Neuron (in vitro differentiated cells): ENCODE results near the gene CRYBB1.
A peak's percentile ranks its signal among the peaks of the same experiment; 100 is the strongest.

ENCODE experiments used
- H2AFZ ChIP-seq: one replicate; pipeline ENCODE4 v1.6.1; 2013; ENCODE audit warnings: low read depth, mild to moderate bottlenecking, inconsistent platforms, low read length, moderate library complexity
- H3K27me3 ChIP-seq: one replicate; pipeline ENCODE4 v1.6.1; 2013; ENCODE audit warnings: low read length; ENCODE audit not compliant: insufficient read depth
- H3K36me3 ChIP-seq: one replicate; pipeline ENCODE4 v1.6.1; 2013; ENCODE audit warnings: low read length; ENCODE audit not compliant: insufficient read depth
- H3K4me1 ChIP-seq: one replicate; pipeline ENCODE4 v1.6.1; 2013; ENCODE audit warnings: low read length; ENCODE audit not compliant: insufficient read depth
- H3K4me3 ChIP-seq: 2 replicates; pipeline ENCODE4 v1.5.1; 2013; ENCODE audit warnings: mild to moderate bottlenecking, low read length, moderate library complexity
- H3K9me3 ChIP-seq: one replicate; pipeline ENCODE4 v1.6.1; 2013; ENCODE audit warnings: low read length

Gene CRYBB1

GRCh38 chr22:26617271-26618199 lies at the start of gene CRYBB1:
Gene CRYBB1 (minus strand): TSS chr22:26618027. CDS start chr22:26616319, 1,708 bp downstream.
- H3K4me3 ChIP-seq = no peak within 1 kb of the TSS
- H3K4me1 ChIP-seq = peaks cover 38% of the 10 kb centered on the region
- H2AFZ ChIP-seq = peak within 1 kb of the TSS; percentile 23
- H3K9me3 ChIP-seq = no peaks in the 10 kb centered on the region
- H3K27me3 ChIP-seq = no peaks in the 10 kb centered on the region
- no peaks in the 10 kb centered on the region for H3K36me3 ChIP-seq

GRCh38 chr22:26667140-26667539 lies 49.3 kb upstream of the CRYBB1 start:
- Histone ChIP-seq H3K9me3 (no peaks in the 10 kb centered on the region), H2AFZ (no peak overlapping the region), H3K27me3 (no peaks in the 10 kb centered on the region), H3K4me3 (no peak overlapping the region), H3K4me1 (peaks cover 21% of the 10 kb centered on the region), H3K36me3 (peaks cover 60% of the 10 kb centered on the region)

GRCh38 chr22:26665813-26666231 lies 48.0 kb upstream of the CRYBB1 start:
- Histone ChIP-seq H3K36me3 (peaks cover 62% of the 10 kb centered on the region), H3K27me3 (no peaks in the 10 kb centered on the region), H3K4me1 (peaks cover 19% of the 10 kb centered on the region), H2AFZ (no peak overlapping the region), H3K9me3 (no peaks in the 10 kb centered on the region), H3K4me3 (no peak overlapping the region)

GRCh38 chr22:26663374-26663923 lies 45.6 kb upstream of the CRYBB1 start:
- H3K4me1 ChIP-seq = peaks cover 37% of the 10 kb centered on the region
- no peak overlapping the region for H2AFZ ChIP-seq
- H3K4me3 ChIP-seq = no peak overlapping the region
- H3K9me3 ChIP-seq = no peaks in the 10 kb centered on the region
- peaks cover 49% of the 10 kb centered on the region for H3K36me3 ChIP-seq
- no peaks in the 10 kb centered on the region for H3K27me3 ChIP-seq

- no peak overlapping the region for H2AFZ ChIP-seq
- no peaks in the 10 kb centered on the region for H3K27me3 ChIP-seq
- H3K4me3 ChIP-seq = no peak overlapping the region
- H3K9me3 ChIP-seq = no peaks in the 10 kb centered on the region
- H3K36me3 ChIP-seq = peaks cover 36% of the 10 kb centered on the region
- peaks cover 42% of the 10 kb centered on the region for H3K4me1 ChIP-seq
Measured at GRCh38 chr22:26662160-26662559, 44.3 kb upstream of the CRYBB1 start.

- H3K4me3 ChIP-seq = peak overlapping the region; percentile 31
- H3K27me3 ChIP-seq = no peaks in the 10 kb centered on the region
- no peak overlapping the region for H2AFZ ChIP-seq
- H3K36me3 ChIP-seq = peaks cover 25% of the 10 kb centered on the region
- H3K4me1 ChIP-seq = peaks cover 46% of the 10 kb centered on the region
- no peaks in the 10 kb centered on the region for H3K9me3 ChIP-seq
Measured at GRCh38 chr22:26660961-26661578, 43.2 kb upstream of the CRYBB1 start.

GRCh38 chr22:26660356-26660755 lies 42.5 kb upstream of the CRYBB1 start:
- peaks cover 46% of the 10 kb centered on the region for H3K4me1 ChIP-seq
- no peaks in the 10 kb centered on the region for H3K27me3 ChIP-seq
- H3K4me3 ChIP-seq = peak overlapping the region; percentile 31
- no peak overlapping the region for H2AFZ ChIP-seq
- no peaks in the 10 kb centered on the region for H3K9me3 ChIP-seq
- peaks cover 20% of the 10 kb centered on the region for H3K36me3 ChIP-seq

- Histone ChIP-seq H3K4me1 (peaks cover 44% of the 10 kb centered on the region), H2AFZ (no peak overlapping the region), H3K4me3 (peak overlapping the region; percentile 64), H3K27me3 (no peaks in the 10 kb centered on the region), H3K9me3 (no peaks in the 10 kb centered on the region), H3K36me3 (peaks cover 17% of the 10 kb centered on the region)
Measured at GRCh38 chr22:26658671-26659478, 41.0 kb upstream of the CRYBB1 start.

GRCh38 chr22:26658161-26658560 lies 40.3 kb upstream of the CRYBB1 start:
- H3K9me3 ChIP-seq = no peaks in the 10 kb centered on the region
- peak overlapping the region; percentile 64 for H3K4me3 ChIP-seq
- H3K36me3 ChIP-seq = peaks cover 11% of the 10 kb centered on the region
- H3K27me3 ChIP-seq = no peaks in the 10 kb centered on the region
- H2AFZ ChIP-seq = no peak overlapping the region
- H3K4me1 ChIP-seq = peaks cover 44% of the 10 kb centered on the region

GRCh38 chr22:26656891-26657851 lies 39.3 kb upstream of the CRYBB1 start, which contains the start of gene MIAT:
Gene MIAT (plus strand): TSS chr22:26657588.
- H3K9me3 ChIP-seq = no peaks in the 10 kb centered on the region
- peak within 1 kb of the TSS; percentile 64 for H3K4me3 ChIP-seq
- no peaks in the 10 kb centered on the region for H3K27me3 ChIP-seq

GRCh38 chr22:26651815-26652214 lies 34.0 kb upstream of the CRYBB1 start:
- H3K27me3 ChIP-seq = no peaks in the 10 kb centered on the region
- H3K4me1 ChIP-seq = peaks cover 35% of the 10 kb centered on the region
- no peak overlapping the region for H3K4me3 ChIP-seq

More at GRCh38 chr22:26656891-26657851, 39.3 kb upstream of the CRYBB1 start, which contains the start of gene MIAT:
- Histone ChIP-seq H2AFZ (peak within 1 kb of the TSS; percentile 55), H3K36me3 (peaks cover 2% of the 10 kb centered on the region), H3K4me1 (peaks cover 40% of the 10 kb centered on the region)

More at GRCh38 chr22:26651815-26652214, 34.0 kb upstream of the CRYBB1 start:
- Histone ChIP-seq H3K36me3 (no peaks in the 10 kb centered on the region), H2AFZ (no peak overlapping the region), H3K9me3 (no peaks in the 10 kb centered on the region)
